ENCODE measurements around the gene IL6R. TPM values are rescaled to one million over a fixed set of nuclear protein-coding genes. Genes with fewer than 3 reads are reported as not detected.

Gene IL6R
- total RNA-seq, 1 experiment from 2014 or later = 6.6 TPM

DNA sequence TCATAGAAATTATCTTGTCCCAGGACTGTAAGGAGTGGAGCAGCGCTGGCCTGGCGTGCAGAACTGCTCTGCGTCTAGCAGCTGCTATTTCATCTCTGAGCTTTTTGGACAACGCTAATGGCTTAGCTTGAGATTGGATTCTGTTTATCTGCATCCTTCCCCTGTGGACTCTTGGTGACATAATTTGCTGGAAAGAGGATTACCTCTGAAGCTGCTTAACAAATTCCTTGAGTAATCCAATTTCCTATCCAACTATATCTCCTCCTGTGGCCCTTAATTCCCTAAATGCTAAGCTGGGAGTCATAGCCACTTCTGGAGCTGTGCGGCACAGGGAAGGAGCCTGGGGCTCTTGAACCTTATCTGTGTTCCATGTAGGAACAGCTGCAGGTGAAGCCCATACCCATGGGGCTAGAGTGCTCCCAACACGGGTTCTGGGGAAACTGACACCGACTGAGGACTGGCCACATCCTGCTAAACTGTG is 43.2 kb downstream of the IL6R start:
- no peak for DNase-seq (ENCODE audit: low spot score)

DNA sequence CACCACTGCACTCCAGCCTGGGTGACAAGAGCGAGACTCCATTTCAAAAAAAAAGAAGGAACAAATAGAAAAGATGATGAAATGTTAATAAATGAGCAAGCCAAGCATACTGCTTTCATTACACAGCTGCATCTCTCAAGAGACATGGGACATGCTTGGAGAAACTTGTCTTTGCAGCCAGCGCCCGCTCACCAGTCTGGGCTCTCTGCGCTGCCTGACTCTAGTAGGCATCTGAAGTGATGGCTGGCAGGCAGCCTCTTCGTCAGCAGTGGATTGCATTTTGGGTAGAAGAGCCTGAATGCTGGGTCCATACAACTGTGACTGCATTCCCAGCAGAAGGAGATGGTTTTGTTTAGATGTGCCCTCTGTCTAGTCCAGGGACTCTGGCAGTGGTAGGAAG is 48.0 kb downstream of the IL6R start:
- no peak for DNase-seq (ENCODE audit: low spot score)

DNA sequence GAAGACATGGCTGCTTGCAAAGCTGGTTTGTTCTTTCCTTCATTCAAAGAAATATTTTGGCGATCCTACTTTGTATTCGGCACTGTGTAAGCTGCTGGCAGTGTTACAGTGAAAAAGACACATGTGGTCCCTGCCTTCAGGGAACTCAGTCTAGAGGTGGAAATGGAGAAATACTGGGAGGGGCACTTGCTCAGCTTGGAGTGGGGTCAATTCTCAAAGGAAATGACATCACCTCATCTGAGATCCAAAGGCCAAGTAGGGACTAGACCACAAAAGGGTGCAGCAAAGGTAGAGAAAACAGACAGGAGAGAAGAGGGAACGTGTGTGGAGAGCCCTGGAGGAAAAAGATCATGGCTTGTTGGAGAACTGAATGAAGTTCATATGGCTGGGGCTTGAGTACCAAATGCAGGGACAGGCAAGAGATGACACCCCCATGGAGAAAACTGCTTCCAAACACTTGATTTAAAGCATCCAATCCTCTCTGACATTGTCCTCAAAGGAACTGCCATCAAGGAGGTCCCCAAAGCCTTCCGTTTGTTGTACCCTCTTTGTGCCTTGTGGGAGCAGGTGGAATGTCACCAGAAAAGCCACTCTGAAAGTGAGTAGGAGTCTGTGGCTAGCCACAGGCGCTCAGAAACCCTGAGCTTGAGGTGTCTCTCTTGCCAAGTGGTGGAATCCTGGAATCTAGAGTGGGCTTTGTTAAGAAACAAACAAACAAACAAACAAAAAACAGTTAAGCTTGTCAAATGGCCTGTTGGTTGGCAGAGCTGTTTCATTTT is 48.6 kb downstream of the IL6R start:
- peak; percentile 66 for DNase-seq (ENCODE audit: low spot score)

DNA sequence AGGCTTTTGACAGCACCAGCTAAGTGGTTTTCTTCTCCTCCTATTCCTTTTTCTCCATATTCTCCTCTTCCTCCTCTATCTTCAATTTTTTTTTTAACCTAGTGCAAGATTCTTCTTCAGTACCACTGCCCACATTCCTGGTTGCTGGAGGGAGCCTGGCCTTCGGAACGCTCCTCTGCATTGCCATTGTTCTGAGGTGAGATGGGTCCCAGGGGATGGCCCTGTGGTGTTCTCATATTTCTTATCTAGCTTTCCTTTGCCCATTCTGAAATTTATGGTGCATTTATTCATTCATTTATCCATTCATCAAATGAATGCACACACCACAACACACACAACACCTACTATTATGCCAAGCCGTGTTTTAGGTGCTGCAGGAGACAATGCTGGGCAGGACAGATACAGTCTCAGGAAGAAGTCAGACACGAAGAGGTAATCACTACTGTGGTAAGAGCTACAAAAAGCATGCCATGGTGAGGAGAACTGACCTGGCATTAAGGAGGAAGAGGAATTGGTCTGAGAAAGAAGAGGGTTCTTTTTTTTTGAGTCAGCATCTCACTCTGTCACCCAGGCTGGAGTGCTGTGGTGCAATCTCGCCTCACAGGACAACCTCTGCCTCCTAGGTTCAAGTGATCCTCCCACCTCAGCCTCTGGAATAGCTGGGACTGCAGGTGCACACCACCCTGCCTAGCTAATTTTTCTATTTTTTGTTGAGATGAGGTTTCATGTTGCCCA is 49.4 kb downstream of the IL6R start:
- DNase-seq (ENCODE audit: low spot score) = no peak

DNA sequence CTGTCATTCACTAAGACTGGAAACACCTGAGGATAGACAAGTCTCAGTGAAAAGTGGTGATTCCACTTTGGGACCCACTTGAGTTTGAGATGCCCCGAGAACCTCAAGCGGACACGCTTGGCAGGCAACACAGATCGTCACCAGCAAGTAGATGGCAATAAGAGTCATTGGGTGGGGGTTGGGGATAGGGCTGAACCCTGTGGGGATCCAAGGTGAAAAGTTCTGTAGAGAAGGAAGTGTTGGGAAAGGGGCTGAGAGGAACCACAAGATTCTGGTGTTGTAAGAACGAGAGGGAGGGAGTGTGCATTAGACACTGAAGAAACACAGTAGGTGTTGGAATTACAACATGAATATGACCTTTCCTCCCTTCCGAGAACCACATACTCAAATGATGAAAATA is 51.5 kb downstream of the IL6R start:
- no peak for DNase-seq (ENCODE audit: low spot score)

DNA sequence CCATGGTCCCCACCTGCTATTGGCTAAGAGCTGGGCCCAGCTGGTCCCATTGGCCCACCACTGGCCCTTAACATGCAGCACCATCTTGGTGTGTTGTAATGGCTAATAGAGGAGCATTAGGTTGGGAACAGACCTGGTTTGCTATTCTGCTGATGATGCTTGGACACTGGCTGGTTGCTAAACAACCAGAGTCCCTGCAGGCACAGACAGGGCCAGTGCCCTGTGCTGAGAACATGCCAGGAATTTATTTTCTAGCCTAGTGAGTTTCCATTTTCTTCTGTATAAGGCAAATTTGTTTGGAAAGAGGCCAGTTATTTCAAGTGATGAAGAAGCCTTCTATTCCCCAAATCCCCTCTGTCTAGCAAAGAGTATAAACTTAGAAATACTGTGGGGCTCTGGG is 53.9 kb downstream of the IL6R start:
- no peak for DNase-seq (ENCODE audit: low spot score)

DNA sequence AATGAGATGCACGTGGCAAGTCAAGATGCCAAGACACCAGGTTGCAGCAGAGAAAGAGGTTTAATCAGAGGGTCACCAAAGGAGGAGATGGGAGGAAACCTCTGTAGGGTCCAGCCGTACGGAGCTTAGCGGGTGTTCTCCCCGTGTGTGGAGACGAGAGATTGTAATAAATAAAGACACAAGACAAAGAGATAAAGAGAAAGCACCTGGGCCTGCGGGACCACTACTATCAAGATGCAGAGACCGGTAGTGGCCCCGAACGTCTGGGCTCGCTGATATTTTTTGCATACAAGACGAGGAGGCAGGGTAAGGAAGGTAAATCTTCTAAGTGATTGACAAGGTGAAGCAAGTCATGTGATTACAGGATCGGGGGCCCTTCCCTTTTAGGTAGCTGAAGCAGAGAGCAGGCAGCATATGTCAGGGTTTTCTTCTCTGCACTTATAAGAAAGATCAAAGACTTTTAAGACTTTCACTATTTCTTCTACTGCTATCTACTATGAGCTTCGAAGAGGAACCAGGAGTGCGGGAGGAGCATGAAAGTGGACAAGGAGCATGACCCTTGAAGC is 55.6 kb downstream of the IL6R start:
- DNase-seq (ENCODE audit: low spot score) = no peak

DNA sequence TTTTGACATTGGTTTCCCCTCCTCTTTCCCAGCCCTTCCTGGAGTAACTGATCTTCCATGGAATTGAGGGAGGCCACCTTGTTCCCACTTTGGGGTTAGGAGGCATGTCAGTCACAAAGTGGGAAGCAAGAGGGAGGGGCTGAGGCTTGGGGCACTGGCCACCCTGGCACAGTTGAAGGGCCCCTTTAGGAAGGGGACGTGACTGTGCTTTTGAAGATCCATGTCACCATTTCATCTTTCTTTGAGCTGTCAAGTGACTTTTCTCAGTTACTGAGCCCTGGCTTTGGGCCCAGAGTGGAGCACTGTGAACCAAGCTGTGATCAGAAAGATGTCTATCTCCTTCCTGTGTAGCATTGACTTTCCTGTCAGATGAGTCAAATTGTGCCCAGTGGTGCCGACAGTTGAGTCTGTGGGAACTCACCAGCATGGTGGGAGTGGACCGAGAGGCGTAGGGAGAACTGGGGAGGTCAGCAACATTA is 58.4 kb downstream of the IL6R start:
- DNase-seq (ENCODE audit: low spot score) = no peak

DNA sequence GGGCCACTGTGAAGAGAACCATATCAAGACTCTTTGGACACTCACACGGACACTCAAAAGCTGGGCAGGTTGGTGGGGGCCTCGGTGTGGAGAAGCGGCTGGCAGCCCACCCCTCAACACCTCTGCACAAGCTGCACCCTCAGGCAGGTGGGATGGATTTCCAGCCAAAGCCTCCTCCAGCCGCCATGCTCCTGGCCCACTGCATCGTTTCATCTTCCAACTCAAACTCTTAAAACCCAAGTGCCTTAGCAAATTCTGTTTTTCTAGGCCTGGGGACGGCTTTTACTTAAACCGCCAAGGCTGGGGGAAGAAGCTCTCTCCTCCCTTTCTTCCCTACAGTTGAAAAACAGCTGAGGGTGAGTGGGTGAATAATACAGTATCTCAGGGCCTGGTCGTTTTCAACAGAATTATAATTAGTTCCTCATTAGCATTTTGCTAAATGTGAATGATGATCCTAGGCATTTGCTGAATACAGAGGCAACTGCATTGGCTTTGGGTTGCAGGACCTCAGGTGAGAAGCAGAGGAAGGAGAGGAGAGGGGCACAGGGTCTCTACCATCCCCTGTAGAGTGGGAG is 60.6 kb downstream of the IL6R start:
- no peak for DNase-seq (ENCODE audit: low spot score)

DNA sequence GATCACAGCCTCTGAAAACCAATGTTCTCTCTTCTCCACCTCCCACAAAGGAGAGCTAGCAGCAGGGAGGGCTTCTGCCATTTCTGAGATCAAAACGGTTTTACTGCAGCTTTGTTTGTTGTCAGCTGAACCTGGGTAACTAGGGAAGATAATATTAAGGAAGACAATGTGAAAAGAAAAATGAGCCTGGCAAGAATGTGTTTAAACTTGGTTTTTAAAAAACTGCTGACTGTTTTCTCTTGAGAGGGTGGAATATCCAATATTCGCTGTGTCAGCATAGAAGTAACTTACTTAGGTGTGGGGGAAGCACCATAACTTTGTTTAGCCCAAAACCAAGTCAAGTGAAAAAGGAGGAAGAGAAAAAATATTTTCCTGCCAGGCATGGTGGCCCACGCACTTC is 61.1 kb downstream of the IL6R start:
- DNase-seq (ENCODE audit: low spot score) = no peak

DNA sequence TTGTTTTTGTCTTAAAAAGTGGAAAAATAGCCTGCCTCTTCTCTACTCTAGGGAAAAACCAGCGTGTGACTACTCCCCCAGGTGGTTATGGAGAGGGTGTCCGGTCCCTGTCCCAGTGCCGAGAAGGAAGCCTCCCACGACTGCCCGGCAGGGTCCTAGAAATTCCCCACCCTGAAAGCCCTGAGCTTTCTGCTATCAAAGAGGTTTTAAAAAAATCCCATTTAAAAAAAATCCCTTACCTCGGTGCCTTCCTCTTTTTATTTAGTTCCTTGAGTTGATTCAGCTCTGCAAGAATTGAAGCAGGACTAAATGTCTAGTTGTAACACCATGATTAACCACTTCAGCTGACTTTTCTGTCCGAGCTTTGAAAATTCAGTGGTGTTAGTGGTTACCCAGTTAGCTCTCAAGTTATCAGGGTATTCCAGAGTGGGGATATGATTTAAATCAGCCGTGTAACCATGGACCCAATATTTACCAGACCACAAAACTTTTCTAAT is 61.8 kb downstream of the IL6R start:
- DNase-seq (ENCODE audit: low spot score) = no peak

DNA sequence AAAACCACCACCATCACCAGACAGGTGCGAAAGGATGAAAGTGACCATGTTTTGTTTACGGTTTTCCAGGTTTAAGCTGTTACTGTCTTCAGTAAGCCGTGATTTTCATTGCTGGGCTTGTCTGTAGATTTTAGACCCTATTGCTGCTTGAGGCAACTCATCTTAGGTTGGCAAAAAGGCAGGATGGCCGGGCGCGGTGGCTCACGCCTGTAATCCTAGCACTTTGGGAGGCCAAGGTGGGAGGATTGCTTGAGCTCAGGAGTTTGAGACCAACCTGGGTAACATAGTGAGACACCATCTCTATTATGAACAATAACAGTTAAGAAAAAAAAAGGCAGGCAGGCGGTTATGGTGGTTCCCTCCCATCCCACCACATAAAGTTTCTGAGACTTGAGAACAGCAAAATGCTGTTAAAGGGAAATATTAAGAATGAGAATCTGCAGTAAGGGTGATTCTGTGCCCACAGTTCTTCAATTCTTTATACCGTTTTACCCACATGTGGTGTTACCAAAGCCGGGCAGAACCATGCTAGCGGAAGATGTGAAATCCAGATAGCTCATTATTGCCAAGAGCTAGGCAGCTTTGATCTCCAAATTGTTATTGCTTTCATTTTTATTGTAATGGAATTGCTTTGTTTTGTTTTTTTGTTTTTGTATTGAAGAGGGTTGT is 62.4 kb downstream of the IL6R start:
- no peak for DNase-seq (ENCODE audit: low spot score)

DNA sequence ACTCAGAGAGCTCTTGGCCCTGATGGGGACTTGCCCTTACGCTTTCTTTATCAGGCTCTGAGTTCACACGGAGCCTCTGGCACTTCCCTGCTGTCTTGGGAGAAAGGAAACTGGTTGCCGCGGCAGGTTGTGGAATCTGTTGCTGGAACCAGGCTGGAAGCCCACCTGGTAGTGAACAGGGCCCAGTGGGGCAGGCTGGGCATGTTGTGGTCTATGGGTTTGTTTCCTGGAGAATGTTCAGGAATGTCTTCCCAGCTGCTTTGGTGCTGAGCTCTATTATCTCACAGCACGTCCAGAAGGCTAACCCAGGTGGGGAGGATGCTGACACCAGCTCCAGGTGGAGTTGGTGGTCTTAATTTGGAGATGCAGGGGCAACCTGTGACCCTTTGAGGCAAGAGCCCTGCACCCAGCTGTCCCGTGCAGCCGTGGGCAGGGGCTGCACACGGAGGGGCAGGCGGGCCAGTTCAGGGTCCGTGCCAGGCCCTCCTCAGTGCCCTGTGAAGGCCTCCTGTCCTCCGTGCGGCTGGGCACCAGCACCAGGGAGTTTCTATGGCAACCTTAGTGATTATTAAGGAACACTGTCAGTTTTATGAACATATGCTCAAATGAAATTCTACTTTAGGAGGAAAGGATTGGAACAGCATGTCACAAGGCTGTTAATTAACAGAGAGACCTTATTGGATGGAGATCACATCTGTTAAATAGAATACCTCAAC is 63.5 kb downstream of the IL6R start:
- DNase-seq (ENCODE audit: low spot score) = no peak

DNA sequence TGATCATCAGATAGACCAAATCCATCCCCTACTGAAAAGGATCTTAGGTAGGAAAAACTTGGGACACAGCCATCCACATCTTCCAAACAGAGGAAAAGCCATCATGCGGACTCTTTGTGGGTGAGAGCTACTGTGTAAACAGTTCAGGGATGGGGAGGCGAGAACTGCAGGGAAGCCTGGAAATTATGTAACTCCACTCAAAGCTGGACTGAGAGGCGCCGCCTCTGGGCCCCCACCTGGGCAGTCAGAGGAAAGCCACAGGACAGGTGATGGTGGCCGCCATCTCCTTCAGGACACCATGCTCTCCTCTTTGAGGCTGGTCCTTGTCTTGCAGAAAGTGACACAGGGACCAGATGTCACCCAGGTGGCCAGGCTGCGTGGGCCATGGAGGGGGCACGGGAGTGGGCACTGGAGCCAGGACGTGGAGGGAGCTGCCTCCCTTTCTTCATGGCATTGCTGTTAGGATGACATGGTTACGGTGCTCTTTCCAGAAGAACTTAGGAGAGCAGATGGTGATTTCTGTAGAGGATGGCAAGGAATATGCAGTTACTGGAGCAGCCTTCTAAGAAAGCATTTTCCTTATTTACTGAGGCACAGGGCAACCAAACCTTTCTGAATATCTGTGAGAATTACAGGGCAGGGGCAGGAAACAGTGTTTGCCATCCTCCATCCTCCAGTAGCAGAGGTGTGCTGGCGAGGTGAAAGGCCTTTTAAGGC is 64.9 kb downstream of the IL6R start:
- DNase-seq (ENCODE audit: low spot score) = no peak

DNA sequence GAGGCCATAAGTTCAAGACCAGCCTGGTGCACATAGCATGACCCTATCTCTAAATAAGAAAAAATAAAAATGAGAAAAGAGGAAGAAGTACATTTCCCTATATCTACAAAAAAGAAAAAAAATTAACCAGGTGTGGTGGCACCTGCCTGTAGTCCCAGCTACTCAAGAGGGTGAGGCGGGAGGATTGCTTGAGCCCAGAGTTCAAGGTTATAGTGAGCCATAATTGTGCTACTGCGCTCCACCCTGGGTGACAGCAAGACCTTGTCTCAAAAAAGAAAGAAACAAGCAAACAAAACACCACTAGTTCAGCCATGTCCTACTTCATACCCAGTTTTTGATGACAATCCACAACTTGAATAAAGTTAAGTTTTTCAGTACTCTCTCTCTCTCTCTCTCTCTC is 66.2 kb downstream of the IL6R start:
- DNase-seq (ENCODE audit: low spot score) = no peak

DNA sequence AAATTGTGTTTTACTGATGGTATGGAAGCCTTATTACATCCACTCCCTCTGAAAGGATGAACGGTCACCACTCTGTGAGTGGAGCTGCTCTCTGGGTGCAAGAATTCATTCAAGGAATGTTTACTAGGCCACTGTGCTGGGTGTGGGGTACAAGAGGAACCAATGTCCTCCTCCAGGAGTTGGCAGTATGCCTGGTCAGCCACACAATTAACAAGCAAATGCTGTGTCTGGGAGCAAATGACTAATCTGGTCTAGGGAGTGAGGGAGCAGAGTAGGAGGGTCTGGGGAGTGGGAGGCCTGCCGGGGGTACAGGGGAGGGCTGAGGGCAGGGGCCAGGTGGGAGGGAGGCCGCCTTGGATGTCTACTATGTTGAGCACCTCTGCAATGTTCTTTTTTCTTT is 69.7 kb downstream of the IL6R start:
- DNase-seq (ENCODE audit: low spot score) = peak; percentile 91

DNA sequence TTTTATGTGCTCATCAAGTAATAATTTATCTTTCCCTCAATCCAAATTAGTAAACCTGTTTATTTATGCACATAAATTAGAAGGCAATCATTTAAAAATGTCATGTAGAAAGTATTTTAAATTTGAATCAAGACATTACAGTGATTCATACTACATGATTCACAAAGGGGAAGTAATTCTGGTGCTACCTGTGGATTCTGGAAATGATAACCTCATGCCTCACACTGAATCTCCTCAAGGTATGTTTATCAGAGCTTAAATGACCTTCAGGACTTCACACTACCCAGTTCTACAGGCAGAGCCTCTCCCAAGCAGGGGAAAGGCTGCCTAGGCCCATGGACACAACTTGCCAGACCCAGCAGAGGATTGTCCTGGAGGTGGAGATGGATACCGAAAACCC is 71.6 kb downstream of the IL6R start:
- no peak for DNase-seq (ENCODE audit: low spot score)

DNA sequence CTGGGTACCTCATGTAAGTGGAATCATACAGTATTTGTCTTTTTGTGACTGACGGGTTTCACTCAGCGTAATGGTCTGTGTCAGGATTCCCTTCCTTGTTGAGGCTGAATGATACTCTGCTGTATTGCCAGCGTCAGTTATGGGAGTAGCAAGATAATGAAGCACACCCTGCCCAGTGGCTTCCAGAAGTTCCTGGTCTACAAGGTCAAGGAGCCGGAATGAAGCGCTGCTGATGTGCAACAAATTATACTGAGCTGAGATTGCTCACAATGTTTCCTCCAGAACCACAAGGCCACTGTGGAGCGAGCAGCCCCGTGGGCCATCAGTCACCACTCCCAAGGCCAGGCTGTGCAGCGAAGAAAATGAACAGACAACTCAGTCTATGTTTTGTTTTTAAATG is 72.9 kb downstream of the IL6R start:
- DNase-seq (ENCODE audit: low spot score) = no peak

DNA sequence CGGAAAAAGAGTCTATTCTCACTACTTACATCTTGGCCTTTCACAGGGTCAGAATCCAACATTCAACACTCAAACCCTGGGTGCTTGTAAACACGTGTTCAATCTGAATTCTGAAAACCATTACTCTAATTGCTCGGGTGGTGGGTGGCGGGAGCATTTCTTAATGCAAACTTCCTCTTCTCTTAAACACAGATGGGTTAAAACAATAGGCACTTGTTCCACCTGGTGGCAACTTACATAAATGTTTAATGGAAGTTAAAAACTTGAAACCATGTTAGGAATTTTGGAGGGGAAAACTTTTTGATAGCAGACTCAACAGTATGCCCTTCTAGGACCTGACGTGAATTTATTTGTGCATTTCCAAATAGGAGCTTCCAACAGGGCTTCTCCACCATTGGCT is 73.5 kb downstream of the IL6R start:
- peak; percentile 38 for DNase-seq (ENCODE audit: low spot score)

DNA sequence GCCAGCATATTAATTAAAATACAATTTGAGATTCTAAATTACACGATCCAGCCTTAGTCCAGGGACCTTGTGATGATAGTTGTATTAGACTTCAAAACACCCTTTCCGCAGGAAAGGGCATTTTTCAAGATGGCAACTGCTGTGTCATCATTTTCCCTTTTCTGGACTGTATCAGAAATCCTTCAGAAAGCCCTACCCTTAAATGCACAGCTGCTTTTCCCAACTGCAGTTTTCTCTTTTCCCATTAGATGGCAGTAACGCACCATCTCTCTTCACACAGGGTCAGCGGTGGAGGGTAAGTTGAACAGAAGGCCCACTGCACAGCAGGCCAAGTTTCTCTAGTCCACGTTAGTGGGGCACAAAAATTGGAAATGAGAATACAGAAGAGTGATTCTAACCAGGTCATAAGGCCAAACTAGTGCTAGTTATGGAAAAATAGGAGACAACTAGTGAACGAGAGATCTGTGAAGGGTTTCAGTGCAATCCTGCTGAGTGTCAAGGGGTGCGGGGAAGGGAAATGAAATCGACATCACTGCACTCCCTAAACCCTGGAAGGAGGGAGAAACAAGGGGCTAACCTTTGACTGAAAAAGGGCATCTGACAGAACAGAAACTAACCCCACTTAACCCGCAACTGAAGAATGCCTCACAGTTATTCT is 74.8 kb downstream of the IL6R start:
- peak; percentile 81 for DNase-seq (ENCODE audit: low spot score)

All from H4 (cell line).